ENCODE results near the gene SLC26A4.

GRCh38 chr7:107661081-107661864 lies 645 bp downstream of the SLC26A4 start:
- no peak for TF ChIP-seq CTCF (IDR thresholded peaks at IDR 0.05)
- no peak for TF ChIP-seq USF2 (CRISPR knock-in tag; IDR thresholded peaks at IDR 0.05)

Data from WTC11 (cell line).